Endothelial cell of umbilical vein (primary cell): Measurements from ENCODE around the gene DBNL.

Source experiments
- EZH2 ChIP-seq: IDR thresholded peaks from 2 replicates; pipeline ENCODE4 v1.6.1; 2012; ENCODE audit warnings: borderline replicate concordance, low read depth, mild to moderate bottlenecking, moderate library complexity, low read length, inconsistent platforms; ENCODE audit not compliant: severe bottlenecking
- GATA2 ChIP-seq: IDR thresholded peaks from 2 replicates; pipeline ENCODE4 v1.7.0; 2011; ENCODE audit warnings: low read depth, mild to moderate bottlenecking, moderate library complexity, mixed read lengths, low read length; ENCODE audit not compliant: insufficient read length, insufficient read depth
- MYC ChIP-seq: IDR thresholded peaks from one replicate; pipeline ENCODE4 v1.6.1; 2011; ENCODE audit warnings: mild to moderate bottlenecking, low read depth, low read length
- POLR2A ChIP-seq: IDR thresholded peaks from 2 replicates; pipeline ENCODE4 v1.6.1; 2012; ENCODE audit warnings: low read depth, mild to moderate bottlenecking, control low read depth, low read length
- POLR2AphosphoS5 ChIP-seq: IDR thresholded peaks from 2 replicates; pipeline ENCODE4 v1.6.1; 2012; ENCODE audit warnings: low read depth, mild to moderate bottlenecking, control low read depth, low read length, moderate library complexity; ENCODE audit not compliant: insufficient read depth
- TF ChIP-seq, protein P1 (sequence below): IDR thresholded peaks from 2 replicates; pipeline ENCODE4 v1.6.1; 2011; ENCODE audit not compliant: insufficient read depth, insufficient read length
- TF ChIP-seq, protein P2 (sequence below), 2 donors: IDR thresholded peaks; 1 replicate in 1 of 2; 2 replicates in 1 of 2; pipeline ENCODE4 v1.5.1; 2011; ENCODE audit warnings: low read length in 2 of 2, mild to moderate bottlenecking in 2 of 2, moderate library complexity in 2 of 2, control low read depth in 1 of 2, inconsistent platforms in 1 of 2, low read depth in 1 of 2; ENCODE audit not compliant: insufficient read depth in 1 of 2; ENCODE audit errors: extremely low read depth in 1 of 2

DNA sequence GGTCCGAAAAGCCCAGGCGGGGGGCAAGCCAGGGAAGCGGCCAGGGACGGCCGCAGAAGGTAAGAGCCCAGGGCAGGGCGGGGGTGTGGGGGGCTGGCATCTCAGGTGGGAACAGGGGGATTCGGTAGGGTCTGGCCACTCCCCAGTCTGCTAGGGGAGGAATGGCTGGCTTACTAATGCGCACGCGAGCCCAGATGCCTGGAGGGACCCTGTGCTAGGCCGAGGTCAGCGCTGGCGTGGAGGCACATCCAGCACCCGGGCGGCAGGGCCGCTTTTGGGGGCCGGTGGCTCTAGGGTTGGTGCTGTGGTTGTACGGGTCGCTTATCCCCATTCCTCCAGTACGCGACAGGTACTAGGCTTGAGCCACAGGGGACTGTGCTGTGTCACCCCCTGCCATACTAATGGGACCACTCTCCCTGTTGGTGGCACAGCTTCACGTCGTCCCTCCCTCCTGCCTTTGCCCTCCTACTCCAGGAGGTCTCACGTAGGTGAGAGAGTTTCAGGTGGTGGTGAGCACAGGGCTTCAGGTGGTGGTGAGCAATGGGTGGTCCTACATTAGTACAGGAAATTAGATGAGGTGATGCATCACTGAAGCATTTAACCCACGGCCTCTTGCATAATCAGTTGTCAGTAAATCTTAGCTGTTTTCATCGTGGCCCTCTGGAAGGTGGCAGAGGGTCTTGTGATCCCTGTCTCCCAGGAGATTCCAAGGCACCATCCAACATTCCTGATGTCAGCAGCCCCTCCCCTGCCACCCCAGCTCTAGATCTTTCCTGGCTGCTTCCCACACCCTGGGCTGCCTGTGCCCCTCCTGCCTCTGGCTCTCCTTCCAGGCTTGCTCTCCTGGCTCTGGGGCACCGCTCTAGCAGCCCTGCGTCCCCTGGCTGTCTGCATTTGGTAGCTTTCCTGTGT is 60.6 kb downstream of the DBNL start:
- TF ChIP-seq, protein P1, sequence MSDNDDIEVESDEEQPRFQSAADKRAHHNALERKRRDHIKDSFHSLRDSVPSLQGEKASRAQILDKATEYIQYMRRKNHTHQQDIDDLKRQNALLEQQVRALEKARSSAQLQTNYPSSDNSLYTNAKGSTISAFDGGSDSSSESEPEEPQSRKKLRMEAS = no peak
- TF ChIP-seq, protein P2, sequence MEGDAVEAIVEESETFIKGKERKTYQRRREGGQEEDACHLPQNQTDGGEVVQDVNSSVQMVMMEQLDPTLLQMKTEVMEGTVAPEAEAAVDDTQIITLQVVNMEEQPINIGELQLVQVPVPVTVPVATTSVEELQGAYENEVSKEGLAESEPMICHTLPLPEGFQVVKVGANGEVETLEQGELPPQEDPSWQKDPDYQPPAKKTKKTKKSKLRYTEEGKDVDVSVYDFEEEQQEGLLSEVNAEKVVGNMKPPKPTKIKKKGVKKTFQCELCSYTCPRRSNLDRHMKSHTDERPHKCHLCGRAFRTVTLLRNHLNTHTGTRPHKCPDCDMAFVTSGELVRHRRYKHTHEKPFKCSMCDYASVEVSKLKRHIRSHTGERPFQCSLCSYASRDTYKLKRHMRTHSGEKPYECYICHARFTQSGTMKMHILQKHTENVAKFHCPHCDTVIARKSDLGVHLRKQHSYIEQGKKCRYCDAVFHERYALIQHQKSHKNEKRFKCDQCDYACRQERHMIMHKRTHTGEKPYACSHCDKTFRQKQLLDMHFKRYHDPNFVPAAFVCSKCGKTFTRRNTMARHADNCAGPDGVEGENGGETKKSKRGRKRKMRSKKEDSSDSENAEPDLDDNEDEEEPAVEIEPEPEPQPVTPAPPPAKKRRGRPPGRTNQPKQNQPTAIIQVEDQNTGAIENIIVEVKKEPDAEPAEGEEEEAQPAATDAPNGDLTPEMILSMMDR (IDR thresholded peaks at IDR 0.05; ENCODE audit: extremely low read depth in 1 of 2, insufficient read depth in 1 of 2, low read depth in 1 of 2, low read length in 2 of 2) = no peak
- TF ChIP-seq EZH2 = no peak
- TF ChIP-seq POLR2A = no peak
- no peak for TF ChIP-seq GATA2
- TF ChIP-seq POLR2AphosphoS5 = no peak
- TF ChIP-seq MYC = no peak
